Hypothalamus (tissue), 51 donors: ENCODE results near the gene BRSK2.
"Not testable (repeated sequence)": the region's sequence is repeated elsewhere in the genome, so short reads cannot be mapped to it uniquely, and the experiment has no call there.

Experiments
- DNase-seq, 51 donors: peaks; one replicate each; lab custom pipeline; 2025; lab: John Stamatoyannopoulos, UW

BRSK2 gene

DNA sequence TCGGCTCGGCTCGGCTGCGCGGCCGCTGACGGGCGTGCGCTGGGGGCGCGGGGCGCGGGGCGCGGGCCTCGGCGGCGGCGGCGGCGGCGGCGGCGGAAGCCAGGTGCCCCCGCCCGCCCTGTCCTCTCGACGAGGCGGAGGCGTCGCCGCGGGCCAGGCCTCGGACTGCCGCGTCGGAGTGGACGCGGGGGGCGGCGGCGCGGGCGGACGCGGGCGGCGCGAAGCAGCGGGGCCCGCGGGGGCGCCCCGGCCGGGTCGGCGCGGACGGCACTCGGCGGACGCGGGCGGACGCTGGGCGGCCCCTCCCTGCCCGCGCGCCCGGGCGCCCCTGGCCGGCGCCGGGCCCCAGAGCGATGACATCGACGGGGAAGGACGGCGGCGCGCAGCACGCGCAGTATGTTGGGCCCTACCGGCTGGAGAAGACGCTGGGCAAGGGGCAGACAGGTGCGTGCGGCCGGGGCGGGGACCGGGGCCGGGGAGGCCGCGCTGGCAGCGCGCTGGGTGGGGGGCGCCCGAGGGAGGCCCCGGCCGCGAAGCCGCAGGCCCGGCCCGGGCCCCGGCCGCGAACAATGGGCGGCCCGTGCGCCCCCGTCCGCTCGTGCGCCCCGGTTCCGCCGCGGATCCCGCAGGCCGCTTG is at the start of gene BRSK2:
Gene BRSK2, plus strand, starts transcription at position 3 of the 637 bp plus-strand sequence. Its CDS starts 351 bp downstream, at position 354.
- DNase-seq, result no peak

DNA sequence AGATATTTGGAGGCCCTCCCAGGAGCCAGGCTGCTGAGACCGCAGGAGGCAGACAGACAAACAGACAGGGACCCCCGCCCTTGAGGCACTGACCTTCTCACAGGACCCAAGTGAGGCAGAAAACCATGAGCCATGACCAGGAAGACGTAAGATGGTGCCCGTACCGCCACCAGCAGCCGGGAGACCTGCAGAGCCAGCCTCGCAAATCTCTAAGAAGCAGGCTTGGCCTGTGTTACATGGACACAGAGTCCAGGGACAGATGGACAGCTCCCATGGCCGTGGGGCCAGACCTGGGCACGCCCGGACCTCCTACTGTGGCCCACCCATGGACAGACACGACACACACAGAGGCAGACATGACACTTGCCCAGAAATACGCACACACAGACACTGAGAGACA is 49.6 kb upstream of the BRSK2 start:
- DNase-seq, result no peak

DNA sequence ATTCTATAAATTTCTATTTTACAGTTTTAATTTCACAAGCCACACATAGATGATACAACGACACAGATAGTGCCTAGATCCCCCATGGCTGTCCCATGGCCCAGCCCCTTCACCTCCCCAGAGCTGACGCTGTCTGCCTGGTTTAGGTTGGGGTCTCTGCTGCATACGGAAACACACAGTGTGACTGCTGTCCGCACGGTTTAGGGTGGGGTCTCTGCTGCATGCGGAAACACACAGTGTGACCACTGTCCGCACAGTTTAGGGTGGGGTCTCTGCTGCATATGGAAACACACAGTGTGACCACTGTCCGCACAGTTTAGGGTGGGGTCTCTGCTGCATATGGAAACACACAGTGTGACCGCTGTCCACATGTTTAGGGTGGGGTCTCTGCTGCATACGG is 48.5 kb upstream of the BRSK2 start:
- DNase-seq, result not testable (repeated sequence)

DNA sequence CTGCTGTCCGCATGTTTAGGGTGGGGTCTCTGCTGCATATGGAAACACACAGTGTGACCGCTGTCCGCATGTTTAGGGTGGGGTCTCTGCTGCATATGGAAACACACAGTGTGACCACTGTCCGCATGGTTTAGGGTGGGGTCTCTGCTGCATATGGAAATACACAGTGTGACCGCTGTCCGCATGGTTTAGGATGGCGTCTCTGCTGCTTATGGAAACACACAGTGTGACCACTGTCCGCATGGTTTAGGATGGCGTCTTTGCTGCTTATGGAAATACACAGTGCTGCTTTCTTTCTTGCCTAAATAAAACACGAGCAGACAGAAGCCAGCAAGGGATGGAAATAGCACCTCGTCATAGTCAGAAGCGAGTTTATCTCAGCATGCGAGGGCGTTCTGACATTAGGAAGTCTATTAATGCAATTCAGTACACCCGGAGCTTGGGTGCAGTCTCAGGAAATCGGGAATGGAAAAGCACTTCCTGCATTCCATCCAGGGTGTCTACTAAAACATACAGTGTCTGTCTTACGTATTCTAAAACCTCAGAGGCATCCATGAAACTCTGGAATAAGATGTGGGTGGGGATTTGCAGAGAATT is 47.7 kb upstream of the BRSK2 start:
- DNase-seq, result peak in 3 of 51 donors; percentile 39 to 50 (median 39)

DNA sequence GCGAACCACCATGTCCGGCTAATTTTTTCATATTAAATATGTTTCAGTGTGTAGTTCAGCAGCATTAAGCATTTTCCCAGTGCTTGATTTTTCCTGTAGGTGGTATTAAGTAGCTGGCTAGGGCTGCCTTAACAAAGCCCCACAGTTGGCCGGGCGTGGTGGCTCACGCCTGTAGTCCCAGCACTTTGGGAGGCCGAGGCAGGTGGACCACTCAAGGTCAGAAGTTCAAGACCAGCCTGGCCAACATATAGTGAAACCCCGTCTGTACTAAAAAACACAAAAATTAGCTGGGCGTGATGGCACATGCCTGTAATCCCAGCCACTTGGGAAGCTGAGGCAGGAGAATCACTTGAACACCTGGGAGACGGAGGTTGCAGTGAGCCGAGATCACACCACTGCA is 46.8 kb upstream of the BRSK2 start:
- DNase-seq, result no peak

DNA sequence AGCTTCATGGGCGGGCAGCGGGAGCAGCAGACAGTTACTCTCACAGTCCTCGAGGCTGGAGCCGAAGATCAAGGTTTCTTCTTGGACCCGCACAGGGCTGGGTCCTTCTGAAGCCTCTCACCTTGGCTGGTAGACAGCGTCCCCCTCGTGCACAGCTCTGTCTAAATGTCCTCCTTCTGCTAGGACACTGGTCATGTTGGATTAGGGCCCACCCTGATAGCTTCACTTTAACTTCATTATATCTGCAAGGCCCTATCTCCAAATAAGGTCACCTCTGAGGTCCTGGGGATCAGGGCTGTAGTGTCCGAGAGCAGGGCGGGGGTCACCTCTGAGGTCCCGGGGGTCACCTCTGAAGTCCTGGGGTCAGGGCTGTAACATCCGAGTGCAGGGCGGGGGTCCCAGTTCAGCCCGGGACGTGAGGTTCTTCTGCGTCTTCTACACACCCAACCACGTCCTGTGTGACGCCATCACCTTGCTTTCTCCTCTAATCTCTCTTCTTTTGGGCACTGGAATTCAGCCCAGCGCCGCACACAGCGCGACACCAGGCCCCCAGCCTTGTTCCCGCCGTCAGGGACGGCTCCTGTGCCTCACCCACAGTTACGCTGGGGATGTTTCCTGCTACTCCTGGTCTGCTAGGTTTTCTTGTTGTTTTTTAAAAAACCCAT is 46.2 kb upstream of the BRSK2 start:
- DNase-seq, result no peak

DNA sequence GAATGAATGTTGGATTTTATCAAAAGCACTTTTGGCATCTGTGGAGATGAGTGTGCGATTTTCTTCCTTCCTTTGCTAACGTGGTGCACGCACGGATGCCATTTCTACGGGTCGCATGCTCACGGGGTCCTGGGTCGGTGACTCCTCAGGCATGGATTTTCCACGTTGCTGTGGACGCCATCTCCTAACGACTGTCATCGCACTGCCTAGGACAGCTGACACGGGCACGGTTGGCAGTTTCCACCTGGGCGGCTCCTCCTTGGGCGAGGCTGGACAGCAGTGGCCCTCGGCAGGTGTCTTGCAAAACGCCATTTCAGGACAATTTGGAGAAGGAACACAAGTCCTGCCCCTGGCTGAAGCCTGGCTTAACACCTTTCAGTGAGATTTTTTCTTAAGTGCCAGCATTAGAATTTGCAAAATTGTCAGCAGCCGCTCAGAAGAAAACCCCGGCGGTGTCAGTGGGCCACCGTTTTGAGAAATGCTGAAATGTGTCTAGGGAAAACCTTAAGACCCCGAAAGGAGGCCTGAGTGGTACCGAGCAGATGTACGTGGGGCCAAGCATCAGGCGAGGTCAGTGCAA is 45.6 kb upstream of the BRSK2 start:
- DNase-seq, result no peak

DNA sequence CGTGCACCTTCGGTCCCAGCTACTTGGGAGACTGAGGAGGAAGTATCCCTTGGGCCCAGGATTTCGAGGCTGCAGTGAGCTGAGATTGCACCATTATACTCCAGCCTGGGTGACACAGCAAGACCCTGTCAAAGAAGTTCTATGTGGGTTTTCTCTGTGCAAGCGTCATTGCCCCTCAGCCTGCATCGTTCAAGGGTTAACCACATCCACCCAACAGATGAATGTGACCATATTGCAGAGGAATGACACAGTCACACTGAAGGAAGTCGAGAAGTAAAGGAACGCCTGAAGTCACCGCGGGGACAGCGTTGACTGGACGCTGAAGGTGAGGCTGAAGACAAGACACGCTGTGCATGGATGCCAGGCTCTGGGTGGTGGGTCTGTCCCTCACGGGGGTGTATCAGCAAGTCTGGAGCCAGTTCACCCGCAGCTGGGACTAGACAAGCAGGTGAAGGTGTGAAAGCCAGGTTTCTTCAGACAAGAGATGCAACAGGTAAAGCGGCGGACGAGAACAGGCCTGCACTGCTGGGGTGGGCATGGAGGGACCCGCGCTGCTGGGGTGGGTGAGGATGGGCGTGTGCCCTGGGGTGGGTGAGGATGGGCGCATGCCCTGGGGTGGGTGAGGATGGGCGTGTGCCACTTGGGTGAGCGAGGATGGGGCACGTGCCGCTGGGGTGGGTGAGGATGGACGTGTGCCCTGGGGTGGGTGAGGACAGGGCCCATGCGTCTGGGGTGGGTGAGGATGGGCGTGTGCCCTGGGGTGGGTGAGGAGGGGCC is 43.8 kb upstream of the BRSK2 start:
- DNase-seq, result no peak

DNA sequence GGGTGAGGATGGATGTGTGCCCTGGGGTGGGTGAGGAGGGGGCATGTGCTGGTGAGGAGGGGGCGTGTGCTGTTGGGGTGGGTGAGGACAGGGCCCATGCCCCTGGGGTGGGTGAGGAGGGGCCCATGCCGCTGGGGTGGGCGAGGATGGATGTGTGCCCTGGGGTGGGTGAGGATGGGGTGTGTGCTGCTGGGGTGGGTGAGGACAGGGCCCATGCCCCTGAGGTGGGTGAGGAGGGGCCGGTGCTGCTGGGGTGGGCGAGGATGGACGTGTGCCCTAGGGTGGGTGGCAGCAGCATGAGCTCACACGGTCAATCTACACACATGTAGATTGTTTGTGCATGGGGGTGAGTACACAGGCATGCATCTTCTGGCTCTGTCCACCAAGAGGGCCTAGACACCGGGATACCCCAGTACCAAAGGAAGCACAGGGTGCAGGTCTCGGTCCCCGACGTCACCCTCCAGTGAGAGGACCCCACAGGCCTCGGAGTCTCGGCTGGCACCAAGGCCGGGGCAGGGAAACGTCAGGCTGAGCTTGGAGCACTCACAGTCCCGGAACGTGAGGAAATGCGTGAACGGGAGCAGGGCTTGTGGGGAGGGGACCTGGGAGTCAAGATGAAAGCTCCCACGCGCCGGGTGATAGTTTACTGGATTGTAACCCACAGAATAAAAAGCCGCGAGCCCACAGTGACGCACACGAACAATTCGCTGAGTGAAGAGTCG is 42.9 kb upstream of the BRSK2 start:
- DNase-seq, result no peak

DNA sequence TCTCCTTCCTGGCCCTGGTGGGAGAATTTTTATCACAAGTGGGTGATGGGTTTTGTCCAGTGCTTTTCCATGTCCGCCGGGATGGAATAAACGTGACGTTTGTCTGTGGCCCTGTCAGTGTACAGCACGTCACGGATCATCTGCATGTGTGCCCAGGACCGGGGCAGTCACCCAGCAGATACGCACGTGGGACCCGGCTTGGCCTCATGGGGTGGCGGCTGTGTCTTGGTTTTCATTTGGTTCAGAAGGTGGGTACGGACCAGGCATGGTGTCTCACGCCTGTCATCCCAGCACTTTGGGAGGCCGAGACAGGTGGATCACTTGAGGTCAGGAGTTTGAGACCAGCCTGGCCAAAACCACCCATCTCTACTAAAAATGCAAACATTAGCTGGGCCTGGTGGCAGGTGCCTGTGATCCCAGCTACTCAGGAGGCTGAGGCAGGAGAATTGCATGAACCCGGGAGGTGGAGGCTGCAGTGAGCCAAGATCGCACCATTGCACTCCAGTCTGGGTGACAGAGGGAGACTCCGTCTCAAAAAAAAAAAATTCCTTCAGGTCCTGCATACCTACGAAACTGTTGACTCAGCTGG is 42.2 kb upstream of the BRSK2 start:
- DNase-seq, result not testable (repeated sequence)

DNA sequence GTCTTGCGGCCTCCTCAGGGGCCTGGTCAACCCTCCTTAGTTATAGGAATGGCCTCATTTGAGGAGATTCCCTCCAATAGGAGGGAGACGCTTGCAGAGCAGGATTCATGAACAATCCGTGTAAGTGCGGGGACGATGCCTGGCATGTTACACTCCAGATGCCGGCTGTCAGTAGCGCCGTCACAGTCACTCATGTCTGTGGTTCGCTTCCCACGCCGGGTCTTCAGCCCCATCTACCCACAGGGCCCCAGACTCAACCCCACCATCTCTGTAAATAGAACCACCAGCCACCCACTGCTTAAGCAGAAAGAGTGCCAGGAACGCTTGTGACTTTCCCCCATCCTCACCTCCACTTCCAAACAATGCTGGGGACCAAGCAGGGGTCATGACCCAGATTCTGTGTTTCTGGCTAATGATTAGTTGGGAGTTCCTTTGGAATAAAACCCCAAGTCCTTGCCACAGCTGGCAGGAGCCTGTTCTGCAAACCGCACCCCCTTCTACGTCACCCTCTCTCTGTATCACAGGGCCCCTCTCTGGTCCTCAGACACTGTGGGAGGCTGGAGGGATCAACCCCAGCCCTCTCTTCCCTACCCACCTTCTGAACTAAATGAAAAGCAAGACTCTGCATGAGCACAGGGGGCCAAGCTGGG is 41.5 kb upstream of the BRSK2 start:
- DNase-seq, result no peak

DNA sequence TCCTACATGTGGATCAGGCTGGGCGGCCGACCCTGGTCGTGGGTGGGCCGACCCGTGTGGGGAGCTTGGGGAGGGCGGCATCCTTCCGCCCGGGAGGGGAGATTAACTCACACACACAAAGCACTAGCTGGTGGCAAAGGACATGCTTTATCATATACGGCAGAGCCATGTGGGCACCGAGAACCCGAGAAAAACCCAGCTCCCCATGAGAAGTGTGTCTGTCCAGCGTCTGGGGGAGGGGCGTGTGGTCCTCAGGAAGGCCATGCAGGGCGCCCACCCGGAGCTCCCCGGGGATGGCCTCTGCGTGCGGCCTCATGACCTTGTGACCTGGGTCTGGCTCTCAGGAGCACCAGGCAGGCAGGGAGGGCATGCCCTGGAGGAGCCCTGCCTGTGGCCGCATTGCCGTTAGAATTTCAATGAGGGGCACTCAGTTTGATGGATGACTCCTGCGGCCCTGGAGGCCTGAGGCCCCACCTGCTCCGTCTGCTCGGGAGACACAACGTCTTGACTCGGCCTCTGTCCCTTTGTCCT is 40.9 kb upstream of the BRSK2 start:
- no peak for DNase-seq

DNA sequence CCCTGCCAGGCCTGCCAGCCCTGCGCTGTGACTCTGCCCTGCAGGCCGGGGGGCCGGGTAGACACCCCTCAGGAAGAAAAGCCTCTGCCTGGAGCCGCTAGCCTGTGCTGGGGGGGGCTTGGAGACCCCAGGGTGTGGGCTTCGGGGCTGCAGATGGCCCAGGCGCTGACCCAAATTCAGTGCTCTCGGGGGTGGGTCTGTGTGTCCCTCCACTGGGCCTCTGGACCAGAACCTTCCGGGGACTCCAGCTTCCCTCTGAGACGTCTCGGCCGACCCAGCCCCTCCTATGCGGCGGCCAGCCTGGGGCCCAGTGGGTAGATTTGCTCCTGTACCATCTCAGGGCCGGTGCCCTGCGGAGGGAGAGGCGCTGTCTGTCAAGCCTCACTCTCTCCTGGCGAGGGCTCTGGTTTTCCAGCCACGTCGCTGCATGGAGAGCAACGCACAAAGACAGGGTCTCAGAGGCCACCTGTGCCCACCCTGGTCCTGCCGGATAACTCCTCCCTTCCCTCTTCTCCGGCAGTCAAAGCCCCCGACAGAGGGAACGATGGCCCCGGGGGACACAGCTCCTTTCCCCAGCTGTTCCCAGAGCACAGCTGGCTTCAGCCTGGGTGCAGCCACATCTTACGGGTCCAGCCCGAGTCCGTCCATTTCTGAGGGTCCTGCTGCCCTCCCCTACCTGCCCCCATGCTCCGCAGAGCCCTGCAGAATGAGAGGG is 40.2 kb upstream of the BRSK2 start:
- DNase-seq, result no peak

DNA sequence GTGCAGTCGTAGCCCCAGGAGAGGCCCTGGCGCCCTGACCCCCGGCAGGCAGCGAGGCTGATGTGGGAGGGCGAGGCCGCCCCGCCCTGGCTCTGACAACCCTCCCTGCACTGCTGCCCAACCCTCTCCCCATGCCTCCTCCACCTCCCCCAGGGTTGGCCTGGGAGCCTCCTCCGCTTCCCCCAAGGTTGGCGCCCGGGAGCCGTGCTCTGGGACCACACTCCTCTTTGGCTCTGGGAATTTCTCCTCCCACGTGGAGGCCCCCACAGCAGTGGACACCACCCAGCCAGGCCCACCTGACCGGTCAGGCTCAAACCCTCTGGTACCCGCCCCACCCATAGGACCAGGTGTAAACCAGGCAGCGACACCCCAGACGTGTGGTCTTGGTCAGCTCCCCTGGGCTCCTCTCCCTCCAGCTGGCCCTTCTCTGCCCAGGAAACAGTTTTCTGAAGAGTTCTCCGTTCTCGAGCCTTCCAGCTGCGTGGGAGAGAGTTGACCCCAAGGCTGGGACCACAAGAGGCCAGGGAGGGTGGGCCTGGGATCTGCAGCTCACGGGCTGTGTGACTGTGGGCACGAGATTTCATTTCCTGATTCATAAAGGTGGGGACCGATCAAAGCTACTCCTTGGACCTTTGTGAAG is 39.5 kb upstream of the BRSK2 start:
- DNase-seq, result no peak

DNA sequence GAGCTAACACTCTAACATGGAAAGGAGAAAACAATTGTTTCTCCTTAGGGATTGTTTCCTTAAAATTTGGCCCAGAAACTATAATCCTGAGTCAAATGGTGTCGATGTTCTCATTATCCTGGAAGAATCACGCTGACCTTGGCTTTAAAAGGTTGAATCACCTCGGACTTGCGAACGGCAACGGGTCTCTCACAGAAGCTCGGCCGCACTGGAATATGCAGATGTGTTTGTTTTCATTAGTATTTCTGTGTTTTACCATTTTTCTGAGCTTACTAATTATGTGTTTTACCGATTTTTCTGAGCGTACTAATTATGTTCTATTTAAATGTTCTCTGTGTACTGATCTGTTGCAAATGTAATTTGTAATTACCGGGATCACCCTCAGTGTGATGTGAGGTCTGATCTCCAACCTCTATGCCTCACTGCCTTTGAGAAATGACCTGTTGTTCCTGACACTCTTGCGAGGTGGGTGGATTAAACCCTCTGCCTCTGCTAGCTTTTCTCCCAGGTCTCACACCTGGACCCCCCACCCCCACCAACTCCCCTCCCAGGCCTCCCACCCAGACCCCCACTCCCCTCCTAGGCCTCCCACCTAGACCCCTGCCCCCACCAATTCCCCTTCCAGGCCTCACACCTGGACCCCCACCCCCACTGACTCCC is 38.3 kb upstream of the BRSK2 start:
- DNase-seq, result no peak

DNA sequence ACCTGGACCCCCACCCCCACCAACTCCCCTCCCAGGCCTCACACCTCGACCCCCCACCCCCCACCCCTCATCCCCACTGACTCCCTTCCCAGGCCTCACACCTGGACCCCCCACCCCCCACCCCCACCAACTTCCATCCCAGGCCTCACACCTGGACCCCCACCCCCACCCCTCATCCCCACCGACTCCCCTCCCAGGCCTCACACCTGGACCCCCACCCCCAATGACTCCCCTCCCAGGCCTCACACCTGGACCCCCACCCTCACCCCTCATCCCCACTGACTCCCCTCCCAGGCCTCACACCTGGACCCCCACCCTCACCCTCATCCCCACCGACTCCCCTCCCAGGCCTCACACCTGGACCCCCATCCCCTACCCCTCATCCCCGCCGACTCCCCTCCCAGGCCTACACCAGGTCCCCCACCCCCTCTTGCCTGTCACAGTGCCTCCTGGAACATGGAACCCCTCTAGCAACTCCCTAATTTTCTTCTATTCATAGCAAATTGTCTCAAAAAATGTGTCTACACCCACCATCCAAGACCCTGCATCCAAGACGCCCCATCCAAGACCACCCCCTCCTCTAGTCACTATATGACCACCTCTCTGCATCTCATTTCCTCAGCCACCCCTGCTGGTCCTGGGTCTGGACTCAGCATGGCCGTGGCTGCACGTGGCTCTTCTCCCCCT is 36.9 kb upstream of the BRSK2 start:
- no peak for DNase-seq
